Mesenchymal stem cell (in vitro differentiated cells and primary cell): ENCODE results near the gene CAMK1D.
A peak's percentile ranks its signal among the peaks of the same experiment; 100 is the strongest.

ENCODE experiments used
- DNase-seq: peaks from one replicate; pipeline ENCODE4 v3.0.0-alpha.2; 2013
- H2AFZ ChIP-seq: one replicate; pipeline ENCODE4 v1.6.1; 2013; ENCODE audit warnings: low read depth, mild to moderate bottlenecking, control low read depth, inconsistent platforms, low read length, moderate library complexity
- H2AK5ac ChIP-seq: 2 replicates; pipeline ENCODE4 v1.6.1; 2013; ENCODE audit warnings: low read length, moderate library complexity, mild to moderate bottlenecking, inconsistent platforms; ENCODE audit not compliant: severe bottlenecking
- H2BK120ac ChIP-seq: one replicate; pipeline ENCODE4 v1.6.1; 2013; ENCODE audit warnings: low read depth, mild to moderate bottlenecking, inconsistent platforms, low read length, moderate library complexity
- H2BK12ac ChIP-seq, 2 experiments: one replicate each; pipeline ENCODE4 v1.6.1; 2013; ENCODE audit warnings: inconsistent platforms in 2 of 2, low read length in 2 of 2, mild to moderate bottlenecking in 2 of 2, moderate library complexity in 2 of 2, control low read depth in 1 of 2
- H2BK15ac ChIP-seq: one replicate; pipeline ENCODE4 v1.6.1; 2013; ENCODE audit warnings: mild to moderate bottlenecking, low read depth, inconsistent platforms; ENCODE audit not compliant: poor library complexity, severe bottlenecking
- H2BK5ac ChIP-seq: 2 replicates; pipeline ENCODE4 v1.6.1; 2013; ENCODE audit warnings: low read depth, mild to moderate bottlenecking, low read length, control low read depth, inconsistent platforms; ENCODE audit not compliant: poor library complexity, severe bottlenecking
- H3K14ac ChIP-seq, 2 experiments: one replicate each; pipeline ENCODE4 v1.6.1; 2013; ENCODE audit warnings: inconsistent platforms in 2 of 2, low read length in 2 of 2, control low read depth in 1 of 2, mild to moderate bottlenecking in 1 of 2, moderate library complexity in 1 of 2
- H3K18ac ChIP-seq, 2 experiments: one replicate each; pipeline ENCODE4 v1.6.1; 2013; ENCODE audit warnings: inconsistent platforms in 2 of 2, low read length in 2 of 2, control low read depth in 1 of 2, low read depth in 1 of 2, mild to moderate bottlenecking in 1 of 2
- H3K23ac ChIP-seq, 2 experiments: one replicate each; pipeline ENCODE4 v1.6.1; 2013; ENCODE audit warnings: inconsistent platforms in 2 of 2, low read length in 2 of 2, mild to moderate bottlenecking in 2 of 2, moderate library complexity in 2 of 2, control low read depth in 1 of 2
- H3K27ac ChIP-seq: 2 replicates; pipeline ENCODE4 v1.5.1; 2013; ENCODE audit warnings: mild to moderate bottlenecking, moderate library complexity, low read length, control low read depth, inconsistent platforms; ENCODE audit not compliant: poor library complexity, severe bottlenecking
- H3K27me3 ChIP-seq, 2 experiments: 2 replicates each; pipeline versions ENCODE4 v1.6.1 to v1.7.0; 2013; ENCODE audit warnings: low read length in 2 of 2, mild to moderate bottlenecking in 2 of 2, moderate library complexity in 2 of 2, control low read depth in 1 of 2, inconsistent platforms in 1 of 2; ENCODE audit not compliant: control insufficient read depth in 1 of 2, insufficient read depth in 1 of 2
- H3K36me3 ChIP-seq, 2 experiments: 2 replicates each; pipeline versions ENCODE4 v1.6.1 to v1.7.0; 2013; ENCODE audit warnings: low read length in 2 of 2, control low read depth in 1 of 2, inconsistent platforms in 1 of 2, low read depth in 1 of 2, mild to moderate bottlenecking in 1 of 2; ENCODE audit not compliant: insufficient read depth in 2 of 2, control insufficient read depth in 1 of 2
- H3K4ac ChIP-seq, 2 experiments: one replicate each; pipeline ENCODE4 v1.6.1; 2013; ENCODE audit warnings: inconsistent platforms in 2 of 2, low read length in 2 of 2, mild to moderate bottlenecking in 2 of 2, moderate library complexity in 2 of 2, control low read depth in 1 of 2, low read depth in 1 of 2
- H3K4me1 ChIP-seq: 2 replicates; pipeline ENCODE4 v1.6.1; 2013; ENCODE audit warnings: low read depth, low read length, control low read depth; ENCODE audit not compliant: control insufficient read depth, insufficient read depth
- H3K4me2 ChIP-seq: 2 replicates; pipeline ENCODE4 v1.6.1; 2013; ENCODE audit warnings: low read length, mild to moderate bottlenecking, inconsistent platforms; ENCODE audit not compliant: poor library complexity, severe bottlenecking
- H3K4me3 ChIP-seq, 2 experiments: 2 replicates each; pipeline versions ENCODE4 v1.5.1 to v1.7.0; 2013; ENCODE audit warnings: low read length in 2 of 2, mild to moderate bottlenecking in 2 of 2, control low read depth in 1 of 2, low read depth in 1 of 2; ENCODE audit not compliant: insufficient read depth in 1 of 2
- H3K79me1 ChIP-seq: replicated peaks from 2 replicates; pipeline ENCODE4 v1.6.1; 2013; ENCODE audit warnings: mild to moderate bottlenecking, control low read depth, low read length, inconsistent platforms; ENCODE audit not compliant: poor library complexity, severe bottlenecking
- H3K9ac ChIP-seq: 2 replicates; pipeline ENCODE4 v1.7.0; 2013; ENCODE audit warnings: mild to moderate bottlenecking, low read length, moderate library complexity
- H3K9me3 ChIP-seq: 2 replicates; pipeline ENCODE4 v1.7.0; 2013; ENCODE audit warnings: mild to moderate bottlenecking, low read length; ENCODE audit not compliant: control insufficient read depth
- H4K8ac ChIP-seq: one replicate; pipeline ENCODE4 v1.6.1; 2013; ENCODE audit warnings: inconsistent platforms, mild to moderate bottlenecking, low read length, moderate library complexity
- H4K91ac ChIP-seq: one replicate; pipeline ENCODE4 v1.6.1; 2013; ENCODE audit warnings: mild to moderate bottlenecking, low read length, inconsistent platforms
- WGBS: methylation state at CpG from one replicate; pipeline ENCODE4 v1.1.7; 2013; ENCODE audit warnings: mixed read lengths; 5-methylcytosine and 5-hydroxymethylcytosine counted together

Gene CAMK1D

GRCh38 chr10:12691596-12691995, 342.2 kb downstream of the CAMK1D start:
- no peak overlapping the region for H3K9ac ChIP-seq
- no peak overlapping the region for H2BK15ac ChIP-seq
- 92% methylated on average over 4 of the region's 7 CpGs for WGBS
- no peaks in the 10 kb centered on the region for H3K36me3 ChIP-seq
- H2BK120ac ChIP-seq, result no peak overlapping the region
- no peak overlapping the region for H2BK5ac ChIP-seq
- H3K4ac ChIP-seq, result no peak overlapping the region
- H3K14ac ChIP-seq, result no peak overlapping the region
- no peak overlapping the region for H4K91ac ChIP-seq
- no peak overlapping the region for H2AFZ ChIP-seq
- DNase-seq, result no peak
- no peaks in the 10 kb centered on the region for H3K4me1 ChIP-seq
- H3K4me3 ChIP-seq, result no peak overlapping the region
- no peak overlapping the region for H3K4me2 ChIP-seq
- H3K27ac ChIP-seq, result no peak overlapping the region
- no peak overlapping the region for H2BK12ac ChIP-seq
- no peak overlapping the region for H2AK5ac ChIP-seq
- no peaks in the 10 kb centered on the region for H3K27me3 ChIP-seq
- H3K18ac ChIP-seq, result no peak overlapping the region
- peaks cover 20% of the 10 kb centered on the region for H3K79me1 ChIP-seq
- H4K8ac ChIP-seq, result no peak overlapping the region
- H3K9me3 ChIP-seq, result no peaks in the 10 kb centered on the region
- no peak overlapping the region for H3K23ac ChIP-seq

GRCh38 chr10:12697764-12698163, 348.4 kb downstream of the CAMK1D start:
- Histone ChIP-seq H2BK15ac (no peak overlapping the region), H3K14ac (no peak overlapping the region), H3K27me3 (no peaks in the 10 kb centered on the region), H3K18ac (no peak overlapping the region), H3K9me3 (no peaks in the 10 kb centered on the region), H3K4me3 (no peak overlapping the region), H2AK5ac (peak overlapping the region; percentile 57), H3K79me1 (peaks cover 20% of the 10 kb centered on the region), H3K23ac (no peak overlapping the region), H3K9ac (no peak overlapping the region), H2BK5ac (no peak overlapping the region), H3K4ac (no peak overlapping the region), H2BK120ac (no peak overlapping the region), H2AFZ (no peak overlapping the region), H3K4me2 (no peak overlapping the region), H2BK12ac (no peak overlapping the region), H4K8ac (no peak overlapping the region), H3K36me3 (no peaks in the 10 kb centered on the region), H4K91ac (no peak overlapping the region), H3K27ac (no peak overlapping the region), H3K4me1 (peaks cover 16% of the 10 kb centered on the region)
- no peak for DNase-seq
- 92% methylated on average over 9 of the region's 9 CpGs for WGBS

DNA sequence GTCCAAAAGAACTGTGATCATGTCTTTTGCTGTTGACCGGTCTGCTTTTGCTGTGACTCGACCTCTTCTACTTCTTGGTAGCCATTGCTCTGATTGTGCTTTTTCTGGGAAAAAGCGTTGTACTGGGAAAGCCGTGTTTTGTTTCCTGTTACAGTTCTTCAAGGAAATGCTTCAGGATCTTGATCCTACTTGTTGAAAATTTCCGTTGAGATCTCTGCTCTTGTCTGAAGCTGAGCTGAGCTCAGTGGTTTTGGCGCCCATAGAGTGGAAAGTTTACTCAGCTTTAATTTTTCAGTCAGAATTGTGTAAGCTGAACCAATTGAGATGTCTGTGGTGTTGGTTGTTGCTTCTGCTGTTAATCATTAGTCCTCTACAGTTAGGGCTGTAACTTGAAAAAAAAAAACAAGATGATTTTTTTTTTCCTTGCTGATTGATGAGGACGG, 349.9 kb downstream of the CAMK1D start:
- H4K91ac ChIP-seq, result no peak overlapping the region
- peak overlapping the region; percentile 99 for H3K27ac ChIP-seq
- peaks cover 13% of the 10 kb centered on the region for H3K79me1 ChIP-seq
- no peak overlapping the region for H2AK5ac ChIP-seq
- no peak overlapping the region for H4K8ac ChIP-seq
- no peaks in the 10 kb centered on the region for H3K36me3 ChIP-seq
- no peak overlapping the region for H3K4me2 ChIP-seq
- H3K14ac ChIP-seq, result no peak overlapping the region
- no peak overlapping the region for H2AFZ ChIP-seq
- no peak overlapping the region for H2BK15ac ChIP-seq
- 84% methylated on average over 7 of the region's 7 CpGs for WGBS
- no peak overlapping the region for H2BK120ac ChIP-seq
- peak overlapping the region; percentile 97 for H2BK5ac ChIP-seq
- DNase-seq, result peak; percentile 67
- H3K27me3 ChIP-seq, result no peaks in the 10 kb centered on the region
- H2BK12ac ChIP-seq, result no peak overlapping the region
- no peak overlapping the region for H3K23ac ChIP-seq
- H3K9ac ChIP-seq, result peak overlapping the region; percentile 75
- no peaks in the 10 kb centered on the region for H3K9me3 ChIP-seq
- H3K4me1 ChIP-seq, result peaks cover 20% of the 10 kb centered on the region
- H3K18ac ChIP-seq, result no peak overlapping the region
- H3K4ac ChIP-seq, result no peak overlapping the region
- H3K4me3 ChIP-seq, result no peak overlapping the region

DNA sequence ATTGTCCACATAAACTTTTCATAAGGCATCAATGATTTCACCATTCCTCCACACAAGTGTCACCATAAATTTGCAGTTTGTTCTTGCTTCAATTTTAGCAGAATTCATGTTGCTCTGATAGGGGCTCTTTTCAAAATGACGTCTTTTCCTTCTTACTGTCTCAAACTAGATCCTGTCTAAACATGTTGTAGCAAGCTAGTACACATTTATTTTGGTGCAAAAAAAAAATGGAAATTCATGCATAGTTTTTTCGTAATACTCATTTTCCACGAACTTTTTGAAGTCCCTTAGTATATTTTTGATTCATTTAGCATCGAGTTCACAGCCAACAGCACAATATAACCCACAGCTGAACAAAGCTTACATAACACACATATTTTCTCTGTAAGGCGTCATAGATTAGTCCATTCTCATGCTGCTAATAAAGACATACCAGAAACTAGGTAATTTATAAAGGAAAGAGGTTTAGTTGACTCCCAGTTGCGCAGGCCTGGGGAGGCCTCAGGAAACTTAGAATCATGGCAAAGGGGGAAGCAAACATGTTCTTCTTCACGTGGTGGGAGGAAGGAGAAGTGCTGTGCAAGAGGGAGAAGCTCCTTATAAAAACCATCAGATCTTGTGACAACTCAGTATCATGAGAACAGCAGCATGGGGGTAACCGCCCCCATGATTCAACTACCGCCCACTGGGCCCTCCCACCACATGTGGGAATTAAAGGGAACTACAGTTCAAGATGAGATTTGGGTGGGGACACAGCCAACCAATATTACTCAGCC, 350.6 kb downstream of the CAMK1D start:
- no peak overlapping the region for H3K14ac ChIP-seq
- H3K4me2 ChIP-seq, result no peak overlapping the region
- peak overlapping the region; percentile 75 for H3K9ac ChIP-seq
- no peaks in the 10 kb centered on the region for H3K27me3 ChIP-seq
- no peak overlapping the region for H2BK12ac ChIP-seq
- no peak overlapping the region for H3K18ac ChIP-seq
- H3K4me3 ChIP-seq, result no peak overlapping the region
- H2BK5ac ChIP-seq, result peak overlapping the region; percentile 94
- no peak overlapping the region for H4K8ac ChIP-seq
- no peak overlapping the region for H3K23ac ChIP-seq
- H3K9me3 ChIP-seq, result no peaks in the 10 kb centered on the region
- H3K27ac ChIP-seq, result peak overlapping the region; percentile 99
- no peak overlapping the region for H4K91ac ChIP-seq
- no peaks in the 10 kb centered on the region for H3K36me3 ChIP-seq
- no peak for DNase-seq
- 89% methylated on average over 8 of the region's 9 CpGs for WGBS
- H2AK5ac ChIP-seq, result peak overlapping the region; percentile 68
- H3K4me1 ChIP-seq, result peaks cover 20% of the 10 kb centered on the region
- H3K79me1 ChIP-seq, result peaks cover 13% of the 10 kb centered on the region
- no peak overlapping the region for H3K4ac ChIP-seq
- no peak overlapping the region for H2AFZ ChIP-seq
- H2BK15ac ChIP-seq, result no peak overlapping the region
- H2BK120ac ChIP-seq, result no peak overlapping the region
